ENCODE data around the gene CCNF.

Gene CCNF

DNA sequence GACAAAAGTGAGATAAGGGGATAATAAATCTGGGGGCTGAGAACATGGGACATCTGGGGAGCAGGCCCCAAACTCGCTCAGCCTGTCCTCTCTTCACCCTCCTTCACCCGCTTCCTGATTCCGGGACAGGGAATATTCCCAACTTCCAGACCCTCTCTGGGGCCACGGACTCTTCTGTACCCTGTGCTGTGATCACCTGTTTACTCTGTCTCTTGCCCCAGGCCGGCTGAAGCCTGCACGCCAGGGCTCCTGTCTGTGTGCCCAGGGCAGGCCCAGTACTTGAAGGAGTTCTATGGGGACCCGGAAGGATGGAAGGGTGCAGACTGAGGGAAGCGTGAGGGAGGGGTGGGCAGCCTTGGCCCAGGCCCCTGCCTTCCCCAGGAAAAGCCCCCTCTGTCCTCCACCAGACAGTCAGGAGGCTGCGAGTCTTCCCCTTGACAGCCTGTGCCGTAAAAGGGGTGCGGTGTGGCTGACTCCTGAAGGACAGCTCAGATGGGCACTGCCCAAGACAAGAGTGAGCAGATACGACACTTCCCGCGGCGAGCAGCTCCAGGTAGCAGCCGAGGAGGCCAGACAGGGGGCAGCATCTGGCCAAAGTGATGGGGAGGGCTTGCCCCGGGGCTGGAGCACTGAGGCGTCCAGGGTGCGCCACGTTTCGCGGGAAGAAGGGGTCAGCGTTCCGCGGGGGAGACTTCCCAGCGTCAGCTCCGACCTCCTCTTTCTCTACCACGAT is 1.0 kb upstream of the CCNF start:
- TF ChIP-seq TAF1 (IDR thresholded peaks at IDR 0.05; ENCODE audit: borderline replicate concordance, insufficient read depth, low read length) (no peak), POLR2AphosphoS5 (IDR thresholded peaks at IDR 0.05; ENCODE audit: low read depth, low read length) (no peak), FOXP2 (optimal IDR thresholded peaks at IDR 0.05; ENCODE audit: borderline replicate concordance, extremely low read depth, extremely low read length, insufficient read depth) (no peak), SIN3A (IDR thresholded peaks at IDR 0.05; ENCODE audit: borderline replicate concordance, insufficient read depth, low read length) (no peak)
- TF ChIP-seq, protein P1, sequence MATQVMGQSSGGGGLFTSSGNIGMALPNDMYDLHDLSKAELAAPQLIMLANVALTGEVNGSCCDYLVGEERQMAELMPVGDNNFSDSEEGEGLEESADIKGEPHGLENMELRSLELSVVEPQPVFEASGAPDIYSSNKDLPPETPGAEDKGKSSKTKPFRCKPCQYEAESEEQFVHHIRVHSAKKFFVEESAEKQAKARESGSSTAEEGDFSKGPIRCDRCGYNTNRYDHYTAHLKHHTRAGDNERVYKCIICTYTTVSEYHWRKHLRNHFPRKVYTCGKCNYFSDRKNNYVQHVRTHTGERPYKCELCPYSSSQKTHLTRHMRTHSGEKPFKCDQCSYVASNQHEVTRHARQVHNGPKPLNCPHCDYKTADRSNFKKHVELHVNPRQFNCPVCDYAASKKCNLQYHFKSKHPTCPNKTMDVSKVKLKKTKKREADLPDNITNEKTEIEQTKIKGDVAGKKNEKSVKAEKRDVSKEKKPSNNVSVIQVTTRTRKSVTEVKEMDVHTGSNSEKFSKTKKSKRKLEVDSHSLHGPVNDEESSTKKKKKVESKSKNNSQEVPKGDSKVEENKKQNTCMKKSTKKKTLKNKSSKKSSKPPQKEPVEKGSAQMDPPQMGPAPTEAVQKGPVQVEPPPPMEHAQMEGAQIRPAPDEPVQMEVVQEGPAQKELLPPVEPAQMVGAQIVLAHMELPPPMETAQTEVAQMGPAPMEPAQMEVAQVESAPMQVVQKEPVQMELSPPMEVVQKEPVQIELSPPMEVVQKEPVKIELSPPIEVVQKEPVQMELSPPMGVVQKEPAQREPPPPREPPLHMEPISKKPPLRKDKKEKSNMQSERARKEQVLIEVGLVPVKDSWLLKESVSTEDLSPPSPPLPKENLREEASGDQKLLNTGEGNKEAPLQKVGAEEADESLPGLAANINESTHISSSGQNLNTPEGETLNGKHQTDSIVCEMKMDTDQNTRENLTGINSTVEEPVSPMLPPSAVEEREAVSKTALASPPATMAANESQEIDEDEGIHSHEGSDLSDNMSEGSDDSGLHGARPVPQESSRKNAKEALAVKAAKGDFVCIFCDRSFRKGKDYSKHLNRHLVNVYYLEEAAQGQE (IDR thresholded peaks at IDR 0.05; ENCODE audit: insufficient read depth in 1 of 2, low read depth in 2 of 2, low read length in 2 of 2), result no peak

DNA sequence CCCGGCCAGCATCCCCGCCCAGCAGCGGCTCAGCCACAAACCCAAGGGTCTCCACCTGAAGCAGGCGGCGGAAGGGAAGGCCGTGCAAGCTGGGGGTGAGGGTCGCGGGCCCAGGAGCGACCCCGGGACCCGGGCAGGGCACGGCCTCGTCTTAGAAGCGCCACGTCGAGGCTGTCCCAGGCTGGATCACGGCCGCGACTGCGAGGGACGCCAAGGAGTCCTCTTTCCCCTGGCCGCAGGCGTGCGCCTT is 538 bp upstream of the CCNF start:
- TF ChIP-seq SIN3A (IDR thresholded peaks at IDR 0.05; ENCODE audit: borderline replicate concordance, insufficient read depth, low read length), result no peak
- TF ChIP-seq, protein P1 (IDR thresholded peaks at IDR 0.05; ENCODE audit: insufficient read depth in 1 of 2, low read depth in 2 of 2, low read length in 2 of 2), result no peak
- TF ChIP-seq POLR2AphosphoS5 (IDR thresholded peaks at IDR 0.05; ENCODE audit: low read depth, low read length), result no peak
- TF ChIP-seq TAF1 (IDR thresholded peaks at IDR 0.05; ENCODE audit: borderline replicate concordance, insufficient read depth, low read length), result no peak
- no peak for TF ChIP-seq FOXP2 (optimal IDR thresholded peaks at IDR 0.05; ENCODE audit: borderline replicate concordance, extremely low read depth, extremely low read length, insufficient read depth)

DNA sequence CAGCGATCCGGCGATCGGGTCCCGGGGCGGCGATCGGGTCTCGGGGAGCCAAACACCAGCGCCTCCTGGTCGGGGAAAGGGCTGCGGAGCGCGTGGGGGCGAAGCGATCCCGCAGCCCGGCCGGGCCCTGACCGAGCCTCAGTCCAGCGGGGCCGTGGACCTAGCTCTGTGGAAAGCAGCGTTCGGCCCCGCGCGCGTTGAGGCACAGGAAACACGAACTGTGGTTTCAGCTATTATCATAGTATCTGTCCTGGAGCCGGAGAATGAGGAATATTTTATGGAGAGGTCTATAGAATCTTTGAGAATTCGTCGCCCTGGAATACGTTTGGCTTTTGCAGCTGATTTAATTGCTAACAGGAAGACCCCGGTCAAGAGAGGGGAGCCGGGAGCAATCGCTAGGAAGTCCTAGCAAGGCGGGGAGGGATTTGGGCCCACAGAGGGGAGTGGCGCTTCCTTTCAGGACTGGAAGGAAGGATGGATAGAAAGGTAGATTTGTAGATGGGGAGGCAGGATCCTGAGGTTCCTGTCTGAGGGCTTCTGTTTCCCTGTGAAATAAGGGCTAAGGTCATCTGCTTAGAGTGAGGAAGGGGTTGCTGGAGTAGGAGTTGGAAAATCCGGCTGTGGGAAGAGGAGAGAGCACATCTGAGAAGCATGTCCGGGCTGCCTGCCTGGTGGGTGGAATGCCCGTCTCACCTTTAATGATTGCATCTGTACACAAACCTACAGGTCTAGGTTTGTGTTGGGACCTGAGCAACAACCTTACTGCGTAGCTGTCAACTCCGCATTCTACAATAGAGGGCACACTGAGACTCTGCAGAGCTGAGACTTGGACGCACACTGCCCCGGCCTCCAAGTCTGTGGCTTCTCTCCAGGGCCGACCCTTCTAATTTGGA is 770 bp downstream of the CCNF start:
- TF ChIP-seq POLR2AphosphoS5 (IDR thresholded peaks at IDR 0.05; ENCODE audit: low read depth, low read length), result no peak
- no peak for TF ChIP-seq FOXP2 (optimal IDR thresholded peaks at IDR 0.05; ENCODE audit: borderline replicate concordance, extremely low read depth, extremely low read length, insufficient read depth)
- TF ChIP-seq SIN3A (IDR thresholded peaks at IDR 0.05; ENCODE audit: borderline replicate concordance, insufficient read depth, low read length), result no peak
- no peak for TF ChIP-seq TAF1 (IDR thresholded peaks at IDR 0.05; ENCODE audit: borderline replicate concordance, insufficient read depth, low read length)
- TF ChIP-seq, protein P1 (IDR thresholded peaks at IDR 0.05; ENCODE audit: insufficient read depth in 1 of 2, low read depth in 2 of 2, low read length in 2 of 2), result no peak

DNA sequence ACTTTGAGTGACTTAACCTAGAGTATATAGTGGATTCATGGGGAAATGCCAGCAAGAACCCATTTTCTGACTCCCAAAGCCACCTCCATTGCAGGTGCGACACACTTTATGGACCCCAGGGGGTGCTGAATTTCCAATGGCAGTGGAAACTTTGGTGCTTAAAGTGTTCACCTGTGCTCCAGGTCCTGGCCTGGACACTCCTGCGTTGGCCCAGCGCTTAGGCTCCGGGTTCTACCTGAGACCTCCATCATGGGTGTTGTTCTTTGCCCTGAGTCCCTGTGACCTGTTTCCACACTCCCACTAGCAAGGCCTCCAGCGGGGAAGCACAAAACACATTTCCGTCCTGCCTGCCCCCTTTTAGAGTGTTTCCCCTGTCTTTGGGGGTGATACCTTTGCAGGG is 3.0 kb downstream of the CCNF start:
- TF ChIP-seq SIN3A (IDR thresholded peaks at IDR 0.05; ENCODE audit: borderline replicate concordance, insufficient read depth, low read length) (no peak), FOXP2 (optimal IDR thresholded peaks at IDR 0.05; ENCODE audit: borderline replicate concordance, extremely low read depth, extremely low read length, insufficient read depth) (no peak)
- TF ChIP-seq, protein P1 (IDR thresholded peaks at IDR 0.05; ENCODE audit: insufficient read depth in 1 of 2, low read depth in 2 of 2, low read length in 2 of 2), result no peak

Data from PFSK-1 (cell line).